ENCODE results near the gene TMEM14C.
"Not testable (repeated sequence)": the region's sequence is repeated elsewhere in the genome, so short reads cannot be mapped to it uniquely, and the experiment has no call there.

The TMEM14C gene

DNA sequence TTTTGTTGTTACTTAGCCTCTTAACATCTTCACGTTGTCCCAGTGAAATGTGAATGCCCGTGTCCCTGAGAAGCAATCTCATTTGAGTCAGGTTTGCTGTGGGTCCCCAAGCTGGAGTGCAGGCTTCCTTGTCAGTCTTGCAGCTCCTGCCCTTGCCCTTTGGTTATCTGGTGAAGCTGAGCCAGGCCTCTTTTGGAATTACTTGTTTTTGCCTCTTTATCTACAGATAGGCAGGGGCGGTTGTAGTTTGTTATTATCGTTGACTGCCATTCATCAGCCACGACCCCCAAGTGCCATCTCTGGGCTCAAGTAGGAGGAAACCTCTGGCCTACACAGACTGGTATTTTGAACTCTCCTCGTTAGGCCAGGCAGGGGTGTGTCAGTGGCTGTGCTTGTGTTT, 2.2 kb downstream of the TMEM14C start:
- Histone ChIP-seq H3K9ac (ENCODE audit: low read length) (no peak overlapping the region), H3K4me1 (ENCODE audit: control insufficient read depth, insufficient read depth, low read length) (peaks cover 4% of the 10 kb centered on the region)

DNA sequence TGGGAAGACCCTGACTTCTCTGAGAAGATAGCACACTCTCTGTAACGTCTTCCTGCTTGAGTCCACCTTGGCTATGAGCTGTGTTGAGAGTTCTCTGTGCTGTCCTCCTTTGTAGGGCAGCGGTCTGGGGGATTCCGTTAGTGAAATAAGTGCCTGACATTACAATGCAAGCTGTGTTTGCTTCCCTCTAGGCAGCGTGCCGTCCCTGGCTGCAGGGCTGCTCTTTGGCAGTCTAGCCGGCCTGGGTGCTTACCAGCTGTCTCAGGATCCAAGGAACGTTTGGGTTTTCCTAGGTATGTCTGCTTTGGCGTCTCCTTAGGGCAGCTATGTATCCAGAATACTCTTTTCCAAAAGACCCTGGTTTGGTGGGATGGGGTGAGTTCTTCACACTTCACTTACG, 2.8 kb downstream of the TMEM14C start:
- H3K9me3 ChIP-seq (ENCODE audit: control insufficient read depth, low read length) = no peaks in the 10 kb centered on the region
- H3K9ac ChIP-seq (ENCODE audit: low read length) = no peak overlapping the region
- H3K36me3 ChIP-seq (ENCODE audit: control insufficient read depth, insufficient read depth, low read length) = no peaks in the 10 kb centered on the region
- H3K4me3 ChIP-seq (ENCODE audit: low read length) = no peak overlapping the region
- no peaks in the 10 kb centered on the region for H3K27me3 ChIP-seq (ENCODE audit: control insufficient read depth, insufficient read depth, low read length)
- peaks cover 3% of the 10 kb centered on the region for H3K4me1 ChIP-seq (ENCODE audit: control insufficient read depth, insufficient read depth, low read length)

More for the DNA sequence above, 2.2 kb downstream of the TMEM14C start:
- no peaks in the 10 kb centered on the region for H3K9me3 ChIP-seq (ENCODE audit: control insufficient read depth, low read length)
- no peaks in the 10 kb centered on the region for H3K27me3 ChIP-seq (ENCODE audit: control insufficient read depth, insufficient read depth, low read length)
- no peaks in the 10 kb centered on the region for H3K36me3 ChIP-seq (ENCODE audit: control insufficient read depth, insufficient read depth, low read length)
- no peak overlapping the region for H3K4me3 ChIP-seq (ENCODE audit: low read length)

DNA sequence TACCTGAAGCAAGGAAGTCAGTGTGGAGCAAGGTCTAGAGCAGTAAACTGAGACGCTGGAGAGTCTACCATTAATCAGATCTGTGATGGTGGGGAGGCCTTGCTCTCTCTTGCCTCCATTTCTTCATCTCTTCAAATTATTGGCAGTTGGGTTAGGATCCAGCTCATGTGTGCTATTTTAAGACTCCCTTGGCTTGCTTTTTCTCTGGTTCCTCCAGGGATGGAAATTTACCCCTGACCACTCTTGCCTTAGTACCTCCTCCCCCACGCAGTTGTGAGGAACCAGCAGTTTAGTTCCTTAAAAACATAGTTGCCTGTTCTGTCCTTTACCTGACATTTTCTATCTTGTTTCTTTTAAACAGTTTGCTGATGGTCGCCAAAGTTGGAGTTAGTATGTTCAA, 7.4 kb downstream of the TMEM14C start:
- H3K27me3 ChIP-seq (ENCODE audit: control insufficient read depth, insufficient read depth, low read length) = no peaks in the 10 kb centered on the region
- no peaks in the 10 kb centered on the region for H3K36me3 ChIP-seq (ENCODE audit: control insufficient read depth, insufficient read depth, low read length)
- no peak overlapping the region for H3K4me3 ChIP-seq (ENCODE audit: low read length)
- H3K9ac ChIP-seq (ENCODE audit: low read length) = no peak overlapping the region
- no peaks in the 10 kb centered on the region for H3K4me1 ChIP-seq (ENCODE audit: control insufficient read depth, insufficient read depth, low read length)
- no peaks in the 10 kb centered on the region for H3K9me3 ChIP-seq (ENCODE audit: control insufficient read depth, low read length)

DNA sequence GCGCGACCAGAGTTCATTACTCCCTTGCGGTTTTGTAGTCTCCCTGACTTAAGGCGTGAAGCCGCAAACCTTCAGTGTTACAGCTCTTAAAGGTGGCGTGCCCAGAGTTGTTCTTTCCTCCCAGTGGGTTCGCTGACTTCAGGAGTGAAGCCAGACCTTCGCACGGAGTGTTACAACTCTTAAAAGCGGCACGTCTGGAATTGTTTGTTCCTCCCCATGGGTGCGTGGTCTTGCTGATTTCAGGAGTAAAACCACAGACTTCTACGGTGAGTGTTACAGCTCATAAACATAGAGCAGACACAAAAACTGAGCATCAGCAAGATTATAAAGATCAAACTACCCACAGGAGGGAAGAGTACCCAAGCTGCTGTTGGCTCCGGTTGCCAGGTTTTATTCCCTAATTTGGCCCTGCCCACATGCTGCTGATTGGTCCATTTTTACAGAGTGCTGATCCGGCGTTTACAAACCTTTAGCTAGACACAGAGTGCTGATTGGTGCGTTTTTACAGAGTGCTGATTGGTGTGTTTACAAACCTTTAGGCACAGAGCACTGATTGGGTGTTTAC, 10.4 kb downstream of the TMEM14C start:
- H3K36me3 ChIP-seq (ENCODE audit: control insufficient read depth, insufficient read depth, low read length) = no peaks in the 10 kb centered on the region
- no peak overlapping the region for H3K4me3 ChIP-seq (ENCODE audit: low read length)
- no peaks in the 10 kb centered on the region for H3K27me3 ChIP-seq (ENCODE audit: control insufficient read depth, insufficient read depth, low read length)
- no peaks in the 10 kb centered on the region for H3K4me1 ChIP-seq (ENCODE audit: control insufficient read depth, insufficient read depth, low read length)
- H3K9ac ChIP-seq (ENCODE audit: low read length) = no peak overlapping the region
- no peaks in the 10 kb centered on the region for H3K9me3 ChIP-seq (ENCODE audit: control insufficient read depth, low read length)

DNA sequence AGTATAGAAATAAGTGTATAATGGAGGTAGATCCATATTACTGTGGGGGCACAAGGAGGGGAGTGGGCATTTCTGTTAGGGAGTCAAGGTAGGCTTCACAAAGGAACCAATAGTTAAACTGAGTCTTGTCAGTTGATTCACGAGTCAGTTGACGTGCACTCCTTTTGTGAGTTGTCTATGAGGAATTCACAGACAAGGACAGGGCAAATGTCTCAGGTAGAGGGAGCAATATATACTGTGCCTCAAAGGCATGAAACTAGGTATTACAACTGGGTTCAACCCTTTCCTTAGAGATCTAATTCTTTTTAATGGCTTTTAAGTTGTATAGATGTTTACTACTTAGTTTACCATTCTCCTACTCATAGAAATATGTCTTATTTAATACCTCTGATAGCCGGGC, 11.0 kb downstream of the TMEM14C start:
- no peaks in the 10 kb centered on the region for H3K36me3 ChIP-seq (ENCODE audit: control insufficient read depth, insufficient read depth, low read length)
- H3K4me3 ChIP-seq (ENCODE audit: low read length) = no peak overlapping the region
- no peaks in the 10 kb centered on the region for H3K27me3 ChIP-seq (ENCODE audit: control insufficient read depth, insufficient read depth, low read length)
- H3K9me3 ChIP-seq (ENCODE audit: control insufficient read depth, low read length) = no peaks in the 10 kb centered on the region
- H3K4me1 ChIP-seq (ENCODE audit: control insufficient read depth, insufficient read depth, low read length) = no peaks in the 10 kb centered on the region
- no peak overlapping the region for H3K9ac ChIP-seq (ENCODE audit: low read length)

DNA sequence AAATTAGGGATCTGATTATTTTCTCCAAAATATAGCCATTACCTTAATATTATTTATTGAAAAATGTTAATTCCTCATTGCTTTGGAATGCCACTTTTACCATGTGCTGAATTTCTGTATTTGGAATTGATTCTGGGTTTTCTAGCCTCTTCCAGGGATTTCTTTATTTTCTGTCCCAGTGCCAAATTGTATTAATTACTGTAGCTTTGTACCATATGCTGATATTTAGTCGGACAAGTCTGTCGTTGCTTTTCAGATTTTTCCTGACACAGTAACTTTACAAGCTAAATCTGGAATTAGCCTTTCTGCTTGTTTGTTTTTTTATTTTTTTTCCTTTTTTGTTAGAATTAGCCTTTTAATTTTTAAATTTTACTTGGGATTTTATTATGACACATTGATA, 13.9 kb downstream of the TMEM14C start:
- Histone ChIP-seq H3K36me3 (ENCODE audit: control insufficient read depth, insufficient read depth, low read length) (no peaks in the 10 kb centered on the region), H3K4me1 (ENCODE audit: control insufficient read depth, insufficient read depth, low read length) (no peaks in the 10 kb centered on the region), H3K9me3 (ENCODE audit: control insufficient read depth, low read length) (no peaks in the 10 kb centered on the region), H3K27me3 (ENCODE audit: control insufficient read depth, insufficient read depth, low read length) (no peaks in the 10 kb centered on the region), H3K9ac (ENCODE audit: low read length) (no peak overlapping the region), H3K4me3 (ENCODE audit: low read length) (no peak overlapping the region)

DNA sequence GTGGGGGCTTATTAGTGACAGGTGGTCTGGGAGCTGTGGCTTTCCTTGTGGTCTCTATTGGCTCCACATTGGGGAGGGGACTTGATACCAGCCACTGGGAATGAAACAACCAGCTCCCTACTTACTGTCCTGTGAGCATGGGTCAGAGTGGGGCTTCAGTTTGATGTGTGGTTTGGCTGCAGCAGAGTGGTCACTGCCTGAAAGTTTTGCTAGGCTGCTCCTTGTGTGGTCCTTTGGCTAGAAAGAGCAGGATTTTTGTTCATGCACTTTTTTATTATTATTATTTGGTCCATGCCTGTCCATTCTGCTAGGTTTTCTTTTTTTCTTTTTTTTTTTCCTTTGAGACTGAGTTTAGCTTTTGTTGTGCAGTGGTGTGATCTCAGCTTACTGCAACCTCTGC, 17.2 kb downstream of the TMEM14C start:
- H3K9ac ChIP-seq (ENCODE audit: low read length) = no peak overlapping the region
- no peaks in the 10 kb centered on the region for H3K9me3 ChIP-seq (ENCODE audit: control insufficient read depth, low read length)
- H3K36me3 ChIP-seq (ENCODE audit: control insufficient read depth, insufficient read depth, low read length) = no peaks in the 10 kb centered on the region
- H3K4me1 ChIP-seq (ENCODE audit: control insufficient read depth, insufficient read depth, low read length) = no peaks in the 10 kb centered on the region
- H3K27me3 ChIP-seq (ENCODE audit: control insufficient read depth, insufficient read depth, low read length) = no peaks in the 10 kb centered on the region
- H3K4me3 ChIP-seq (ENCODE audit: low read length) = no peak overlapping the region

DNA sequence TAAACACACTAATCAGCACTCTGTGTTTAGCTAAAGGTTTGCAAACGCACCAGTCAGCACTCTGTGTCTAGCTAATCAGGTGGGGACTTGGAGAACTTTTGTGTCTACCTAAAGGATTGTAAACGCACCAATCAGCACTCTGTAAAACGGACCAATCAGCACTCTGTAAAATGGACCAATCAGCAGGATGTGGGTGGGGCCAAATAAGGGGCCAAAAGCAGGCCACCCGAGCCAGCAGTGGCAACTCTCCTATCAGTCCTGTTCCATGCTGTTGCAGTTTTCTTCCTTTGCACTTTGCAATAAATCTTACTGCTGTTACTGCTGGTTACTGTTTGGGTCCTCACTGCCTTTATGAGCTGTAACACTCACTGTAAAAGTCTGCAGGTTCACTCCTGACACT, 18.8 kb downstream of the TMEM14C start:
- H3K27me3 ChIP-seq (ENCODE audit: control insufficient read depth, insufficient read depth, low read length); H3K4me3 ChIP-seq (ENCODE audit: low read length): not testable (repeated sequence)

DNA sequence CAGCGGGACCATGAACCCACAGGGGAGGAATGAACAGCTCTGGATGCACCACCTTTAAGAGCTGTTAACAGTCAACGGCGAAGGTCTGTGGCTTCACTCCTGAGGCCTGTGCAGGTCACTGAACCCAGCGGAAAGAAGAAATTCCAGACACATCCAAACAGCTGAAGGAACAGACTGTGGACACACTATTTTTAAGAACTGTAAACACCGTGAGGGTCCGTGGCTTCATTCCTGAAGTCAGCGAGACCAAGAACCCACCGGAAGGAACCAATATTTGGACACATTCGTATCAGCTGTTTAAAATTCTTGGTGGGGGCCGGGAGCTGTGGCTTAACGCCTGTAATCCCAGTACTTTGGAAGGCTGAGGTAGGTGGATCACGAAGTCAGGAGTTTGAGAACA, 19.4 kb downstream of the TMEM14C start:
- H3K36me3 ChIP-seq (ENCODE audit: control insufficient read depth, insufficient read depth, low read length) = no peaks in the 10 kb centered on the region
- no peak overlapping the region for H3K4me3 ChIP-seq (ENCODE audit: low read length)
- no peaks in the 10 kb centered on the region for H3K27me3 ChIP-seq (ENCODE audit: control insufficient read depth, insufficient read depth, low read length)
- H3K9ac ChIP-seq (ENCODE audit: low read length) = no peak overlapping the region
- no peaks in the 10 kb centered on the region for H3K9me3 ChIP-seq (ENCODE audit: control insufficient read depth, low read length)
- peaks cover 7% of the 10 kb centered on the region for H3K4me1 ChIP-seq (ENCODE audit: control insufficient read depth, insufficient read depth, low read length)

More for the DNA sequence above, 18.8 kb downstream of the TMEM14C start:
- H3K9ac ChIP-seq (ENCODE audit: low read length); H3K4me1 ChIP-seq (ENCODE audit: control insufficient read depth, insufficient read depth, low read length); H3K9me3 ChIP-seq (ENCODE audit: control insufficient read depth, low read length); H3K36me3 ChIP-seq (ENCODE audit: control insufficient read depth, insufficient read depth, low read length): not testable (repeated sequence)

DNA sequence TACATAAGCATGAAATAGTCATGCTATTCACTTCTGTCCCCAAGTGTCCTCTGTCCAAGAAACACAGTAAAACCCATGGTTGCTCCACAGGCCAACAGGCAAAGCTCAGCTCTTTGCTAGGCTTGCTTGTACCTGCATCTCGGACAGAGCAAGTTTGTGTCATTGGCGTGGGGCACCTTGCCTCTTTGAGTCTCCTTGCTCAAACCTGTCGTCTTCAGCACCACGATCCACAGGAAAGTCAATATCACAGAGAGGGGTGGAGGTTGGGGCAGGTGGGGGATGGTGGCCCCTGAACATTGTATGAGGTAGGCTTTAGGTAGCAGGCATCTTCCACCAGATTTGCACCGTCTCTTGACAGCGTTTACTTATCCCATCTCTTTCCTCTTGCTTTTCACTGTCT, 20.6 kb downstream of the TMEM14C start:
- no peak overlapping the region for H3K4me3 ChIP-seq (ENCODE audit: low read length)
- H3K27me3 ChIP-seq (ENCODE audit: control insufficient read depth, insufficient read depth, low read length) = no peaks in the 10 kb centered on the region
- H3K9ac ChIP-seq (ENCODE audit: low read length) = no peak overlapping the region
- no peaks in the 10 kb centered on the region for H3K9me3 ChIP-seq (ENCODE audit: control insufficient read depth, low read length)
- peaks cover 10% of the 10 kb centered on the region for H3K4me1 ChIP-seq (ENCODE audit: control insufficient read depth, insufficient read depth, low read length)
- no peaks in the 10 kb centered on the region for H3K36me3 ChIP-seq (ENCODE audit: control insufficient read depth, insufficient read depth, low read length)

DNA sequence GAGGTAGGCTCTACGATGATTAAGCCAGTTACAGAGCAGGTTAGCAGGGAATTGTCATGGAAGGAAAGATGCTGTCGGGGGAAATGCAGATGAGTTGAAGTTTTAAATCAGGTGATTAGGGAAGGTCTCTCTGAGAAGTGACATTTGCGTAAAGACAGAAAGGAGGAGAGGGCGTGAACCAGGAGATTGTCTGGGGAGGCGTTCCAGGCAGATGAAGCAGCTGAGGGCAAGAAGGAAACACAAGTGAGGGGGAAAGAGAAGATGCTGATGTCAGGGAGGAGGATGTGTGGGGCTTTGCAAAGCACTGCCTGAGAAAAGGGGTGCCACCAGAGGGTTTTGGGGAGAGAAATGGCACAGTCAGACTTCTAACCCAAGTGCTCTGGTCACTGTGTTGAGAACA, 22.2 kb downstream of the TMEM14C start:
- Histone ChIP-seq H3K36me3 (ENCODE audit: control insufficient read depth, insufficient read depth, low read length) (no peaks in the 10 kb centered on the region), H3K4me1 (ENCODE audit: control insufficient read depth, insufficient read depth, low read length) (peaks cover 24% of the 10 kb centered on the region), H3K27me3 (ENCODE audit: control insufficient read depth, insufficient read depth, low read length) (no peaks in the 10 kb centered on the region), H3K9me3 (ENCODE audit: control insufficient read depth, low read length) (no peaks in the 10 kb centered on the region), H3K4me3 (ENCODE audit: low read length) (no peak overlapping the region), H3K9ac (ENCODE audit: low read length) (no peak overlapping the region)

DNA sequence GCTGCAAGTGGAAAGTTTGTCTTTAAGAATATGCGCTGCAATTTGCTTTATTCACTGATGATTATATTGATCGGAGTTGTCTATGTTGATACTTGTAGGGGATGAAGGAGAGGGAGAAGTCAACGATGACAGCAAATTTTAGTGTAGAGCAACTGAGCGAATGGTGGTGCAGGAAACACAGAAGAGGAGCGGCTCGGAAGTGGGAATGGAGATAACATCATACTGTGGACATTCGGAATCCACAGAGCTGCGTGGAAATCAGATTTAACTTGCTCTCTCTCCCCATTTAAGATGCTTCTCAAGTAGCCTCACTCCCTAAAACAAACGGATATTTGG, 24.0 kb downstream of the TMEM14C start:
- Histone ChIP-seq H3K9ac (ENCODE audit: low read length) (peak overlapping the region; percentile 66), H3K9me3 (ENCODE audit: control insufficient read depth, low read length) (no peaks in the 10 kb centered on the region), H3K4me1 (ENCODE audit: control insufficient read depth, insufficient read depth, low read length) (peaks cover 24% of the 10 kb centered on the region), H3K27me3 (ENCODE audit: control insufficient read depth, insufficient read depth, low read length) (no peaks in the 10 kb centered on the region), H3K36me3 (ENCODE audit: control insufficient read depth, insufficient read depth, low read length) (no peaks in the 10 kb centered on the region), H3K4me3 (ENCODE audit: low read length) (peak overlapping the region; percentile 48)

DNA sequence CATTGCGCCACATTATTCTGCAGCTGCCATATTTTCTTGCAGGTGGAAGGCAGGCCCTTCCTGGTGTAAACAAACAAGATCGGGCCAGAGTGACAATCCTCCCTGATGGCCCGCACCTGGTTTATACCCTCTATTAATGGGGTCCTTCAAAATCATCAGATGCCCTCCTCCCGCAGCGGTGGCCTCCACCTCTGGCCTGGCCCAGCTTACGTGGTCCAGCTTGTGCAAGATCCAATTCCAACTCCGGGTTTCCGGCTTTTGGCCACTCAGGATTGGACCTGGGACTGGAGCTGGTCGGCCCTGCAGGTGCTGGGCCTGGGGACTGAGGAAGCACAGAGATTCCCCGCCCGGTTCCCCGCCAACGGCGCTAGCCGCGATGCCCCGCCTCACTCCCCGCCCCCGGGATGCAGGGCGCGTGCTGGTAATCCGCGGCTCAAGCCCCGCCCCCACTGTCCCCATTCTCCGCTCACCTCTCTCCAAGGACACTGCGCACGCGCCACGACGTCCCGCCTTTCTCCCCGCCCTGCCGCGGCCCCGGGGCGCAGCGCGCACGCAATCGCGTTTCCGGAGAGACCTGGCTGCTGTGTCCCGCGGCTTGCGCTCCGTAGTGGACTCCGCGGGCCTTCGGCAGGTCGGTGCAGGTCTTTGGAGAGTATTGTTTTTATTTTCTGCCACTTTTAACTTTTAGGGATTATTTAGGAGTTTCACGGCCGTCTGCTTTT, 24.5 kb downstream of the TMEM14C start, which contains the start of gene TMEM14B:
Gene TMEM14B (plus strand): TSS at position 555 of the 722 bp plus-strand sequence. CDS start 1,441 bp downstream, outside the sequence.
- no peaks in the 10 kb centered on the region for H3K9me3 ChIP-seq (ENCODE audit: control insufficient read depth, low read length)
- peak within 1 kb of the TSS; percentile 48 for H3K4me3 ChIP-seq (ENCODE audit: low read length)
- no peaks in the 10 kb centered on the region for H3K36me3 ChIP-seq (ENCODE audit: control insufficient read depth, insufficient read depth, low read length)
- no peaks in the 10 kb centered on the region for H3K27me3 ChIP-seq (ENCODE audit: control insufficient read depth, insufficient read depth, low read length)
- H3K9ac ChIP-seq (ENCODE audit: low read length) = peak within 1 kb of the TSS; percentile 92
- H3K4me1 ChIP-seq (ENCODE audit: control insufficient read depth, insufficient read depth, low read length) = peaks cover 24% of the 10 kb centered on the region

Measured in mucosa of stomach (tissue), 1 donor.